Posterior vena cava (tissue), 2 donors: Measurements from ENCODE around the gene SLC25A10. TPM values are rescaled to one million over a fixed set of nuclear protein-coding genes. Genes with fewer than 3 reads are reported as not detected.
"Not testable (repeated sequence)": the region's sequence is repeated elsewhere in the genome, so short reads cannot be mapped to it uniquely, and the experiment has no call there.

Experiments
- DNase-seq: peaks from one replicate; pipeline ENCODE4 v3.0.0-alpha.2; 2020; ENCODE audit warnings: low spot score
- intact Hi-C, 2 donors: fragments of 100-400 bp; cut with DNase I; formaldehyde crosslinking; loops; one replicate each; pipeline versions ENCODE4 v1.14.1 to v1.14.2; 2022 to 2023
- long read RNA-seq, 2 donors: library from polyadenylated mRNA; unstranded; transcript quantifications; one replicate each; pipeline ENCODE4 v2.0.0, GENCODE V29; 2020 to 2021
- total RNA-seq, 2 donors: library from RNA; stranded (reverse); fragmentation: NEBNext Ultra II Directional; extraction: Animal tissue kit (Norgen Biotek cat#: 25700); gene quantifications; one replicate each; pipeline ENCODE4 v1.2.1, GENCODE V29; 2021
- donor health status: DM: yes; HTN: yes; CAD: no.
- donor health status: DM: yes; HTN: yes; CAD: no.

SLC25A10 gene, protein sequence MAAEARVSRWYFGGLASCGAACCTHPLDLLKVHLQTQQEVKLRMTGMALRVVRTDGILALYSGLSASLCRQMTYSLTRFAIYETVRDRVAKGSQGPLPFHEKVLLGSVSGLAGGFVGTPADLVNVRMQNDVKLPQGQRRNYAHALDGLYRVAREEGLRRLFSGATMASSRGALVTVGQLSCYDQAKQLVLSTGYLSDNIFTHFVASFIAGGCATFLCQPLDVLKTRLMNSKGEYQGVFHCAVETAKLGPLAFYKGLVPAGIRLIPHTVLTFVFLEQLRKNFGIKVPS
- total RNA-seq, result 1 to 10 TPM; 1.9 to 2.3 TPM
- long read RNA-seq, donor 1, partial matches to known transcripts, result 0 of 1 reads
- long read RNA-seq, donor 1, other reads (novel, unspliced or antisense), result 0 of 1 reads
- long read RNA-seq, donor 2, partial matches to known transcripts, result 0 of 3 reads
- long read RNA-seq, donor 2, other reads (novel, unspliced or antisense), result 0 of 3 reads

DNA sequence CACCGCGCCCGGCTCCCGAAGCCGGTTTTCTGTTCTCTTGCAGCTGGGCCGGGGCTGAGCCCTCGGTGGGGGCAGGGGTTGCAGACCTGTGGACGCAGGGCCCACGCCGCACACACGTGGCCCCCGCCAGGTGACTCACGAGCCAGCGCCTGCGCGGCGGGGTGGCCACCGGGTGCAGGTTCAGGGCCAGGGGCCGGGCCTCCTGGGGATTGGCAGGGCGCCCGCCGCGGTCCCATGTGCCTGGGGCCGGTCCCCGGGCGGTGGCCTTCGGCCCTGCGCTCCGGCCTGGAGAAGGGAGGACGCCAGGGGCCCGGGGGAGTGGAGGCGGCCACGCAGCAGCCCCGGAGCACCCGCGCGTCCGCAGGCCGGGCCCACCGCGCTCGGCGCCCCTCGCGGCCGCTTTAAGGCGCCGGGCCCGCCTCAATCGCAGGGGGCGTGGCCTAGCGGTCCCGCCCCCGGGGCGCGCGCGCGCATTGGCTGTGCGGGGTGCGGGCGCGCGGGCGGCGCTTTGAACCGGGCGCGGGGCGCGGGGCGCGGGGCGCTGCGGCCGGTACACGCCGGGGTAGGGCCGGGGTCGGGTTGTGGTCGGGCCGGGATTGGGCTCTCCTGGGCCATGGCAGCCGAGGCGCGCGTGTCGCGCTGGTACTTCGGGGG lies at the start of gene SLC25A10:
SLC25A10 (plus strand) TSS at position 471 of the 654 bp plus-strand sequence; CDS start at position 614, 143 bp downstream.
- intact Hi-C loops, result no loop called here
- peak; percentile 88 for DNase-seq

DNA sequence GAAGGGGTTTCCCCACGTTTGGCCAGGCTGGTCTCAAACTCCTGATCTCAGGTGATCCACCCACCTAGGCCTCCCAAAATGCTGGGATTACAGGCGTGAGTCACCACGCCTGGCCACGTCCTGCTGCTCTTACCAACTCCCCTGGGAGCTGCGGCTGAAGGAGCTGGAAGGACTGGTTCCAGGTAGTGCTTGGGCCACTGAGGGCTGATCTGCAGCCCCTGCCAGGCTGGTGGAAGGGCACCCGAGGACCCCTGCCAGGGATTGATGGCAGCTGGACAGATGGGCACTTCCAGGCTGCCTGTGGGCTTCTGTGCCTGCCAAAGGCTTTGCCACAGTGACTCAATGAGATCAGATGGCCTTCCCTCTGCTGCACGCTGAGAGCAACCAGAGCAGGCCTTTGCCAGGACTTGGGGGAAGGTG lies 48.0 kb upstream of the SLC25A10 start:
- DNase-seq, result no peak
- intact Hi-C loops, result no loop called here

DNA sequence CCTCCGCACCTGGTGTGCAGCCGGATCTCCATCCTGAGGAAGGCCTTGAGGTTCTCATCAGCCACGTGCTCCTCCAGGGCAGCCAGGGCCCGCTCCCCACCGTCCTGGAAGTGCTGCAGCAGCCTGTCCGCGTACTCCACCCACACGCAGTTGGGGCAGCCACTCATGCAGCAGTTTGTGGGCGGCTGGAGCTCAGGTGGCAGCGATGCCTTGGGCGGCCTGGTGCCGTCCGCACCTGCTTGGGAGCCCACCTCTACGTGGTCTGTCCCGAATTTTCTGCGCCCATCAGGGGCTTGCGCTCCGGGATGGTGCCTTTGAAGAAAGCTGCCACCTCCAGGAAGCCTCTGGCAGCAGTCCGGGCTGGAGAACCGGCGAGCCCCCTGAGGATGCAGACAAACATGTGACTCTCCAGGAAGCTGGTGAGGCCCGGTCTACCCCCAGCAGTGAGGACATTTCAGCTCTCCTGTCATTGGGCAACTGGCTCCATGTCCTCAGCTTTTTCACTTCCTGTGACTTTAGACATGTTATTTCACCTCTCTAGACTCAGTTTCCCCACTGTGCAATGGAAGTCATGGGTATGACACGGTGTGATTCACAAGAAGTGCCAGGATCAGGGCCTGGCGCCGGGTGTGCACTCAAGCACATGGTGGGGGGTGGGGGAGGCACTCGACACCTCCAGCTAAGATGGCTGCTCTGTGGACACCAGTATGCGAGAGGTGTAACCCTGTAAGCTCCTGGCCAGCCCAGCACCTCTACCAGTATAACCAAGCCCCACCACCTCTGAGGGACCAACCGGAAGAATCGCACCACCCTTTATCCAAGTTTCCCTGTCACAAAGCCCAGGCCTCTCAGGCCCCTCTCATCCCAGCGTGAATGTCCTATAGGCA lies 46.6 kb upstream of the SLC25A10 start:
- intact Hi-C loops, result no loop called here
- no peak for DNase-seq

DNA sequence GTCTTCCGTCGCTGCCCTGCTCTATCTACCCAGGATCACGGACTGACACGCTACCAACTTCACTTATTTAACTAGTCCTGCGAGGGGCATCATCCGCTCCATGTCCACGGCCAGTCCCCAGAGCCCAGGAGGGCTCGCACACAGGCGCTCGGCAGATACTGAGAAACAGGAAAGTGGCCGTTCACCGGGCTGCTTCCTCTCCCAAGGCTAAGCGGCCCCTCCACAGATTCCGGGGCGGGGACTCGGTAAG lies 46.1 kb upstream of the SLC25A10 start:
- intact Hi-C loops, result no loop called here
- DNase-seq, result no peak

DNA sequence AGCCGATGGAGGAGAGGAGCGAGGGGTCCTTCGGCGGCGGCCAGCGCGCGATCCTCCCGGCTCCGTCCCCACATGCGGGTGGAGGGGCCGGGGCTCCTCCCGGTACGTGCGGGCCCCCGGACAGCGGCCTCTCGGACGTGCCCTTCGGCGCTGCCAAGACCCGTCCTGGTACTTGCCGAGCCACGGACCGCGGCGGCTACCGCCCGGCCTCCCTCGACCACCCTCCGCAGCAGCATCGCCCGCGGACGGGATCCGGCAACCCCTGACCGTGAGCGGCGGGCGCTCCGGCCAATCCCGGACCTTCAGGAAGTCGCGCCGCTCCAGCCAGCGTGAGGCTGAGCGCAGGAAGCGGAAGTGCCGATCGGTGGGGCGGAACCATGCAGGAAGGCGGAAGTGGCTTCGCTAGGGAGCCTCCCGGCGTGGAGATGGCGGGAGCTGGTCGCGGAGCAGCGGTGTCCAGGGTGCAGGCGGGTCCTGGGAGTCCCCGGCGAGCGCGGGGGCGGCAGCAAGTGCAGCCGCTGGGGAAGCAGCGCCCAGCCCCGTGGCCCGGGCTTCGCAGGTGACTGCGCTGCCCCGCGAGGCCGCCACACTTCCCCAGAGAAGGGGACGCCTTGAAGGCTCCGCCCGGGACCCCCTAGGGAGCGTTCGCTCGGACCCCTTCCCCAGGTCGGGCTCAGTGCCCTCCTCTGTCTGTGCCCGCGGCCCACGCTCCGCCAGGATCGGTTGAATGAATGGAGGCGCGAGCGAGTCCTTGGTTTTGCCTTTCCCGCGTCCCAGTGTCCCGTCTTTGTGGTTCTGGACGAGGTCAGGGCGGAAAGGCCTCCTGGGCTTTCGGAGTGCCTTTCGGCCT lies 45.5 kb upstream of the SLC25A10 start, which contains the start of the genes CCDC137 and OXLD1:
CCDC137 (plus strand) TSS at position 396 of the 850 bp plus-strand sequence; CDS start at position 426, 30 bp downstream.
OXLD1 (minus strand) TSS at position 264 of the 850 bp plus-strand sequence; CDS start at position 236, 28 bp downstream.
- peak; percentile 99 for DNase-seq
- intact Hi-C loops, result no loop called here

DNA sequence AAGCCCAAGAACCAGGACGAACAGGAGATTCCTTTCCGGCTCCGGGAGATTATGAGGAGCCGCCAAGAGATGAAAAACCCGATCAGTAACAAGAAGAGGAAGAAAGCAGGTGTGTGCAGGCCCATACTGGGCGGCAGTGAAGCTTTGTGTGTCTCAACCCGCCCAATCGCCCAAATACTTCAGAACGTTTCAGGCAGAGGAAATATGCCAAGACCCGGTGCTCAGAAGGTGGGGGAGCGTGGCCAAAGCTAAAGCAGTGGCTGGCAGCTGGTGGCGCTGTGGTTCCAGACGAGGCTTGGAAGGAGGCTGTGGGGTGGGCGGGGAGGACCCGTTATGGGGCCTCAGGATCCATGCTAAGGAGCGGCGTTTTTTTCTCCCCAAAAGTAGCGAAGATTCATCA lies 44.3 kb upstream of the SLC25A10 start:
- no peak for DNase-seq
- intact Hi-C loops, result no loop called here

DNA sequence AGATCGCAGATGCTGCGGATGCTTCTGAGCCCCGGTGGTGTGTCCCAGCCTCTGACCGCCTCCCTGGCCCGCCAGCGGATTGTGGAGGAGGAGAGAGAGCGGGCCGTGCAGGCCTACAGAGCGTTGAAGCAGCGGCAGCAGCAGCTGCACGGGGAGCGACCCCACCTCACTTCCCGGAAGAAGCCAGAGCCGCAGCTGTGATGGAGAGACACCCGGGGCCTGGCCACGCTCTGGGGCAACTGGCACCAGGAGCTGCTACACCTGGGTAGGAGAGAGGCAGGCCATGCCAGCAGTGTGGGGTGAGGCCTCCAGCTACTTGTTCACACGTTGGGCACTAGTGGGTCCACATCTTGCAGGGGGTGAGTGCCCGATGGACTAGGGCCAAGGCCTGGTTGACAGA lies 39.6 kb upstream of the SLC25A10 start:
- intact Hi-C loops, result no loop called here
- no peak for DNase-seq

DNA sequence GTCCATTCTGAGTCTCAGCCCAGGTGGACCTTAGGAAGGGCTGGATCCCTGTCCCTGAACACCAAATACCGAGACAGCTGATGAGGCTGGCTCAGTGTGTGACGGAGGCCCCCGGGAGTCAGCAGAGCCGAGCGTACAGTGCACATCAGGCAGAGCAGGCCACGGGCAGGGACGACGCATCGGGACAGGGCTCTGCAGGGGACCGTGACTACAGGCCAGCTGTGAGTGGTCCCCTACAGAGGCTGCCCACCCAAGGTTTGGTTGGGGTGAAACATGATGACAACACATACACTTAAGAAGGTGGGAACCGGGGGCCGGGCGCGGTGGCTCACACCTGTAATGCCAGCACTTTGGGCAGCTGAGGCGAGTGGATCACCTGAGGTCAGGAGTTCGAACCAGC lies 39.1 kb upstream of the SLC25A10 start:
- DNase-seq, result no peak

DNA sequence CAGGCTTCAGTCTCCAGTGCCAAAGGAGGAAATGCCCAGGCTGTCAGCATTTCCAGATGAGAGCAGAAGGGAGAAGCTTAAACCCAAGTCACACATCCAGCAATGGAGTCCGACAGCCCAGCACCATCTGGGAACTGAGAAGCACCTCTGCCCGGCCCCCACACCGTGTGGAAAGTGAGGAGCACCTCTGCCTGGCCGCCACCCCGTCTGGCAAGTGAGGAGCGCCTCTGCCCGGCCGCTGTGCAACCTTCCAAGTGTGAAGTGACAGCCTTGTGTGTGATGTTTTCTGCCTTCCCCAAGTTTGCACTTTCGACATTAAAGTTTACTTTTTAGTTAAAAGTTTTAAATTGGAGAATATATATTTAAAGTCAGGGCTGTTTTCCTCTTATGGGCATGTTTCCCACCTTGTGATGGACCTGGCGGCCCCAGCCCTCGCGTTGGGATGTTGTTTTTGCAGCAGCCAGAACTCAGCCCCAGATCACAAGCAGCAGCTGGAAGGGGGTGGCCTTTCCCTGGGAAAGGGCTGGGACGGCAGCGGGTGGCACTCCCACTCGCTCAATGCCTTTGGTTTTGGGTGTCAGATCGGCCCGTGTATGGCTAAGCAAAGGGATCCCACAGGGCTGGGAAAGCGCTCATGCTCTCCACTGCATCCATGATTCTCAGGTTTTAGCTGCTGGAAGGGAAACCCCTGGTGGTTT lies 38.4 kb upstream of the SLC25A10 start:
- intact Hi-C loops, result no loop called here
- DNase-seq, result no peak

More for the DNA sequence above, 39.1 kb upstream of the SLC25A10 start:
- intact Hi-C loops, result no loop called here

DNA sequence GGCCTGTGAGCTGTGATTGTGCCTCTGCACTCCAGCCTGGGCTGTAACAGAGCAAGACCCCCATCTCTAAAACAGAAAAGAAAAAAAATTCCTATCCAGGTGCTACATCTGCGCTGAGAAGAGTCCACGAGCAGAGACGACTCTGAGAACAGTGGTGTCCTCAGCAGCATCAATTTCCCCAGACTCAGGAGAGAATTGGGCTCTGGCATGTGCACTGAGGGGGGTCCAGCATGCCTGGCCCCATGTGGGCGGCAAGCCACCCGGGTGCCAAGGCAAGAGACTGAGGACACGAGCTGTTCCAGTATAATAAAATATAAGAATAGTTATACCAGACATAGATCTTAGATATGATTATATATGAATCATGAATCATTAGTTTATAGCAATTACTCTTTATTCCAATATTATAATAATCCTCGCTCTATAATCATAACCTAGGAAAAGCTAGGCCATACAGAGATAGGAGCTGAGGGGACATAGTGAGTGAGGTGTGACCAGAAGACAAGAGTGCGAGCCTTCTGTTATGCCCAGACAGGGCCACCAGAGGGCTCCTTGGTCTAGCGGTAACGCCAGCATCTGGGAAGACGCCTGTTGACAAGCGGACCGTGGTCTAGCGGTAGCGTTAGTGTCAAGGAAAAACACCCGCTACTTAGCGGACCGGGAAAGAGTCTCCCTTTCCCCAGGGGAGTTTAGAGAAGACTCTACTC lies 36.4 kb upstream of the SLC25A10 start:
- not testable (repeated sequence) for DNase-seq

DNA sequence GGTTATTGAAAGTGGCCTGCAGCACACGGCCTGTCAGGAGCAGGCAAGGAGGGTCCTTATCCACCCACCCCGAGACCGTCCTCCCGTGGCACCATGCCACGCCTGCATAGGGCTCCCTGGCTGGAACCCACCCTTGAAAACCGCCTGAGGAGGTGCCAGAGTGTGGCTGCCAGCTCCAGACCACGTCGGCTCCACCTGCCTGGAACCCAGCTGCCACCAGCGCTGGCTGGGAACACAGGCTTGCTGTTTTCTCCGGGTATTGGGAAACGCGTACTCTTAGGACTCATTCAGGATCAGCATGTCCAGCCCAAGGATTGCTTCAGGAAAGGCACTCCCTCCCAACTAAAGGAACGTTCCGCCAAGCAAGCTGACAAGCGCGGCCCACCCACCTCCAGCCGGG lies 35.2 kb upstream of the SLC25A10 start:
- DNase-seq, result no peak
- intact Hi-C loops, result no loop called here

More for the DNA sequence above, 36.4 kb upstream of the SLC25A10 start:
- intact Hi-C loops, result not testable (repeated sequence)

DNA sequence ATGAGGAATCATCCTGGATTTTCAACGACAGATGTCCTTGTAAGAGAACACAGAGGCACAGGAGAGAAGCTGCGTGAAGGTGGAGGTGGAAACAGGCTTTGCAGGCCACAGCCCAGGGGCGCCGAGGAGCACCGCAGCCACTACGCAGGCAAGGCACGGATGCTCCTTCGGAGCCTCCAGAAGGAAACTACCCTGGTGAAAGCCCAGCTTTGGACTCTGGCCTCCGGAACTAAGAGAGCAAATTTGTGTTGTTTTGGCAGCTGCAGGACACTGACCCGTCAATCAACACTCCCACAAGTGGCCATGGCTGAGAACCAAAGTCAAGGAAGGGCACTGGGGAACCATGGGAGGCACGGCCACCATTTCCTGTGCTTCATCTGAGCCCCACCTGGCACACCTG lies 31.9 kb upstream of the SLC25A10 start:
- intact Hi-C loops, result no loop called here
- no peak for DNase-seq

DNA sequence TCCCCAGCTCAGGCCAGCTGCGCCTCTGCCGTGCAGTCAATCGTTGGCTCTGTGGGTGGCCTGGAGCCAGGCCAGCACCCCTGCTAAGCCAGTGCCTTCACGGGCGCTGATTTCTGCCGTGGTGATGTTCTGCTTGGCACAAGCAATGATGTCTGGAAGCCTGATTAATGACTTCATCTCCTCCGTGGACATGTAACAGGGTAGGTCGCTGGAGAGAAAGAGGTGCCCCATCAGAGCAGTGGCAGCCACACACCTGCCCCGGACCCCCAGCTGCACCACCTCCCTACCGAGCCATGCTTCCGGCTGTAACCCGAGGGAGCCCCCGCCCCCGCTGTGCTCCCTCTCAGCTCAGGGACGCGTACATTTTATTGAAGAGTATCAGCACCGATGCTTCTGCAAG lies 30.4 kb upstream of the SLC25A10 start:
- intact Hi-C loops, result no loop called here
- DNase-seq, result no peak

DNA sequence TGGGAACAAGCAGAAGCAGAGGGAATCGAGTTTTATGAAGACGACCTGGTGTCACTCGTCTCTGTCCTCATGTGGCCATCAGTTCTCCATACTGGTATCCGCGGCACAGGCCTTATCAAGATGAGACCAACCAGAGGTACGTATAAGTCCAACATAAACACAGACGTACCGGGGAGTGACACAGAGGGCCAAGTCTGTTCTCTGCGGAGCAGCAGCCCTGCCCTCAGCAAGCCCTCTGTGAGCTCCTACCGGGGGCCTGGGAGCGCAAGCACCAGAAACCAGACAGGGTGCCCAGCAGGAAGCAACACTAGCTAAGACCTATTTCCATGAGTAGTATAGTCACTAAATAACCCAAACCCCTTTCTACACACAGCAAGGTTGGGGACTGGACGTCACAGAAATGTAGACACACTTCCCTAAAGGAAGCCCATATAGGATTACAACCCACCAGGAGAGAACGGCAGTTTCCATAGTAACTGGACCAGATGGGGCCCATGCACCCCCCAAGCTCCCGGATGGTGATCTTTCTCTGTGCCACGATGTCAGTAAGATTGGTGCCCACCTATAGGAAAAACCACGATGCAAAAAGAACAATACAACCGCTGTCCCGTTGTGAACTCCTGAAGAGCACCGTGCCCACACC lies 29.4 kb upstream of the SLC25A10 start:
- DNase-seq, result no peak
- intact Hi-C loops, result no loop called here

DNA sequence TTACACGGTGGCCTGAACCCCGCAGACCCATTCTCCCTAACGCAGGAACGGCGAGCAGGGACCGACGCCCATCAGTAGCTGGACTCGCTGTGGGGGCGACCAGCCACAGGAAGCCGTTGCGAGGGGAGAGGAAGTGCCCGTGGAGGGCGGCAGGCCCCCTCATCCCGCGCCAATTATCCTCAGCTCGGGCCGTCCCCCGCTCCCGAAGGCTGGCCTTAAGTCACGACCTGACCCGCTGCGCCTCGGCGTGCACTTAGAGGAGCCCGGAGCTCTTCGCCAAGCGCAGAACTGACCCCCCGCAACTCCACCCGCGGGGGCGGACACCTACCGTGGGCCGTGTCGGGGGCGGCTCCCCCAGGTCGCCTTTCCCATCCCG lies 28.9 kb upstream of the SLC25A10 start:
- DNase-seq, result no peak
- intact Hi-C loops, result no loop called here

DNA sequence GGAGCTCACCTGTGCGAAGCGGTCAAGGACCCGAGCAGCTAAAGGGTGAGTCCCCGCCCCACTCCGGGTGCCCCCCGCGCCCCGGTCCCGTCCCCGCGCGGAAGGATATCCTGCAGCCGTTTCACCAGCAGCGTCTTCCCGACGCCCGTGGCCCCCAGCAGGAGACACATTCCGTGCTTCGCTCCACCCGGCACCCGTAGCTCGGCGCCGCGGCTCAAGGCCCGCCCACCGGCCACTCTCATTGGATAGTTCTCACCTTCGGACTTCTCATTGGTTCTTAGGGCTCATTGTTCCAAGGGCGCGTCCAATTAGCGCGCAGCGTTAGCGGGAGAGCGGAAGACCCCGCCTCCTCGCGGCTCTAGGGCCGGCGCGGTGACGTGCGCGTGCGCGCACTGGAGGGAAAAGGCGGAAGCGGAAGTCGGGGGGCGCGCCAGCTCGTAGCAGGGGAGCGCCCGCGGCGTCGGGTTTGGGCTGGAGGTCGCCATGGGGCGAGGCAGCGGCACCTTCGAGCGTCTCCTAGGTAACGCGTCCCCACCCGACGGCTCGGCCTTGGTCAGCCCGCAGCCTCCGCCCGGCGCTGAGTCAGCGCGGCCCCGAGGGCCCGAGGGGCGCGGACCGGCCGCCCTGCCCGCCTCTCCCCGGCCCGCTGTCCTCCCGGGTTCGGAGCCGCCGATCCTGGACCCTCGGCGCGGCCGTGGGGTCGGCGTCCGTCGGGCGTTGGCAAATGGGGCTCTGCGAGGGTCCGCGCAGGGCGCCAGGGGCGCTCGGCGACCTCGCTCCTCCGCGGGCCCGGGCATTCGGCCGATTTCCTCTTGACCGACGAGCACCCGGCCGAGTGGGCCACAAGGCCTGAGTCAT lies 28.3 kb upstream of the SLC25A10 start, which contains the start of the genes ARL16 and HGS:
ARL16 (minus strand) TSS at position 214 of the 858 bp plus-strand sequence; CDS start at position 170, 44 bp downstream.
HGS (plus strand) TSS at position 428 of the 858 bp plus-strand sequence; CDS start at position 484, 56 bp downstream.
- peak; percentile 100 for DNase-seq
- intact Hi-C loops, result no loop called here
